ENCODE measurements around the gene SLC9A9. TPM values are rescaled to one million over a fixed set of nuclear protein-coding genes. Genes with fewer than 3 reads are reported as not detected.

Gene SLC9A9
- total RNA-seq, 1 experiment from 2014 or later = 0.45 TPM

DNA sequence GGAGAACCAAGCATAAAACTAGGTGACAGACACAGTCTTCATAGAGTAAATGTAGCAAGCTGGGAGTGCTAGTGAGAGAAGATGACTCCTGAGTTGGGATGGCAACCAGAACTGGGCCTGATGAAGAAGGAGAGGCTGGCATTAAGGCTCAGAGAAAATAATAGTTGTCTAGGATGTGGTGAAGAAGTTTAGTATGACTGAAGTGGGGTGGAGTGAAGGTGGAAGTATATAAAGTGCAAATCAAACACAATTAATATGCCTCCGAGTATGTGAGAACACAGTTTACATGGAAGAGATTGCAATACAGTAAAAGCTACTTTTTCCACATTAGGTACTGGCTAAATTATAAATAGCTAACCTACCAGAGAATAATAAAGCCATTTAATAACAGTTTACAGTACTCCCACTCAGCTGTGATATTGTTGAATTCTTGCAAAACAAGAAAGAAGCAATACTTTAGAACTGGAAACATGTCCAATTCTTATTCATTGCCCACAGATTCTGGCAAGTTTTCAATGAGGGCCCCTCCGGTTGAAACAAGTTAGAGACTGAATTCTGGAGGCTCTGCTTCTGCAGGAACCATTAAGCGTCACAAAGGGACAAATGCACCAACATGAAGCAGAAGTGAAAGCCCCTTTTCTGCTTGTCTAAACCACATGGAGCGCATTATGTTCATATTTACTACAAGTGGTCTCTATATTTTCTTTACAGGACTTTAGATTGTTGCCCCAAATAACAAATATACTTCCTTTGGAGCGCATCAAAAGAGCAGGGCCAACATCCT, 243.7 kb downstream of the SLC9A9 start:
- in situ Hi-C loops (cut with HindIII; ENCODE audit: low pct_unique_long_range_greater_than_20kb, low sequenced_read_pairs) = no loop called here
- DNase-seq (ENCODE audit: low read depth, low spot score) = no peak

GRCh38 chr3:143603774-143604173, 244.5 kb downstream of the SLC9A9 start:
- in situ Hi-C loops (cut with HindIII; ENCODE audit: low pct_unique_long_range_greater_than_20kb, low sequenced_read_pairs) = no loop called here
- DNase-seq (ENCODE audit: low read depth, low spot score) = no peak

DNA sequence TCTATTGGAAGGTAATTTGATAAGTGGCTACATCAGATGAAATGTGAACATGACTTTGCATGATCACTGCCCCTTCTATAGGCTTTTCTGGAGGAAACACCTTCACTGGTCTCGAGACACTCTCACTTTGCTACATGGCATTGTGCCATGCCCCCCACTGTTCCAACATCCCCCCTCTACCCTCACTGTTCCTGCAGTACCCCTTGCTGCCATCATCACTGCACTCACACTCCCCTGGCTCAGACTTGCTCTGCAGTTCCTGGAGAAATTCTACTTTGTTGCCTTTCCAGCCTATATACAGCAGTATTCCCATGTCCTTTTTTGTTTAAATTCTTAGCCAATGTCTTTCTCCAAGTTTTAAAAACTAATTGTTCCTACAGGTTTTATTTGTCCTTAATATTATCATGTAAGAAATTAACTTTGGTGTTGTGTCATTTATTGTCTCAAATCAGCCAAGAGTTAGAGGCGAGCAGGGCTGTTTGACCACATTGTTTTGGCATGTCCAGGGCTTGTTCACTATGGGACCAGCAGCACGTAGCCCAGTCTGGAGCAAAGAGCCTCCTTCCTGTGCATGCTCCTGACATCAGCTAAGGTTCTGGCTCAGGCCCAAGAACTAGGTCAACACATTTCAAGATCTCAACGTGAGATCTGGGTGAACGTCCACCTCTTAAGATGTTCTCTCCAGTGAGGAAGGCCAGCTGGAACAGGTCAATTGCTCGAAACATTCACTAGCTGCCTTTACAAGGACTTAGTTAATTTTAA, 246.4 kb downstream of the SLC9A9 start:
- in situ Hi-C loops (cut with HindIII; ENCODE audit: low pct_unique_long_range_greater_than_20kb, low sequenced_read_pairs) = no loop called here
- DNase-seq (ENCODE audit: low read depth, low spot score) = no peak

DNA sequence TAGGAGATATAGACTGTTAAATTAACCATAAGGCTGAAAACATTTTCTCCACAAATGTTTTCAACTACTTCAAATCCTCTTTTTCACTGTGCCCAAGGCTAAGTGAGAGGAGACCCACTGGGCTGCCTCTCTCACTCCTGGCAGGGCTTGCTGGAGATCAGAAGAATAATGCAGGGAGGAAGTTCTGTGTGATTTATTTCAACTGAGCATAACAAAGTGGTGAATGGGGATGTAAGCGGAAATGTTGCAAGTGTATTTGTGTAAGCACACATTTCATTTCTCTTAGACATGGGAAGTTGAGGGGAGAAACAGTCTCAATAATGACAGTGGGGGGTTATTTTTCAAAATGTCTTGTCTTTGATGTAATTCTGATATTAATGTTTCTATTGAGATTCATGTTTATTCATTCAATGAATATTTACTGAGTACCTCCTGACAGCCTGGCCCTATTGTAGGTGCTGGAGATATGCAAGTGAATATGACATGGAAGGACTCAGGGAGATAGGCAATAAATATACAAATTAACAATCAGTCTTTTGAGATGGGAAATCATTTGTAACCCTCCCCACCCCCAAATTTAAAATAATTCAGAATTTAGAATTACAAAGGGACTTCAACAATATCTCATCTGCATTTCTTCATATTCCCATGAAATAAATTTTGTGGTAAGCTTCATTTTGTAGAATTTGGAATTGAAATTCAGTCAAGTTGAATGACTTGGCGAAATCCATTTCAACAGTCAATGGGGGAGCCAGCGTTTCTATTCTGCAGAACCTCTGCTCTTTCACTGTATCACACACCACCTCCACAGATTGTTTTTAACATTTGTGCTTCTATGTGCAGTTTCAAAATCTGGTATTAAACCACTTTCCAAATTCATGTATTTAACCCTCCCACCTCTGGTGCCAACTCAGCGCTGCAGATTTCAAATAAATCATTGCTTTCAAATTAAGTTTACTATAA, 247.2 kb downstream of the SLC9A9 start:
- no peak for DNase-seq (ENCODE audit: low read depth, low spot score)
- in situ Hi-C loops (cut with HindIII; ENCODE audit: low pct_unique_long_range_greater_than_20kb, low sequenced_read_pairs) = no loop called here

GRCh38 chr3:143597774-143598652, 250.3 kb downstream of the SLC9A9 start:
- DNase-seq (ENCODE audit: low read depth, low spot score) = no peak
- in situ Hi-C loops (cut with HindIII; ENCODE audit: low pct_unique_long_range_greater_than_20kb, low sequenced_read_pairs) = no loop called here

- DNase-seq (ENCODE audit: low read depth, low spot score) = no peak
- in situ Hi-C loops (cut with HindIII; ENCODE audit: low pct_unique_long_range_greater_than_20kb, low sequenced_read_pairs) = no loop called here
These were observed 251.2 kb downstream of the SLC9A9 start for GRCh38 chr3:143596957-143597642.

- DNase-seq (ENCODE audit: low read depth, low spot score) = no peak
- in situ Hi-C loops (cut with HindIII; ENCODE audit: low pct_unique_long_range_greater_than_20kb, low sequenced_read_pairs) = no loop called here
These were observed 252.7 kb downstream of the SLC9A9 start for GRCh38 chr3:143595456-143596077.

DNA sequence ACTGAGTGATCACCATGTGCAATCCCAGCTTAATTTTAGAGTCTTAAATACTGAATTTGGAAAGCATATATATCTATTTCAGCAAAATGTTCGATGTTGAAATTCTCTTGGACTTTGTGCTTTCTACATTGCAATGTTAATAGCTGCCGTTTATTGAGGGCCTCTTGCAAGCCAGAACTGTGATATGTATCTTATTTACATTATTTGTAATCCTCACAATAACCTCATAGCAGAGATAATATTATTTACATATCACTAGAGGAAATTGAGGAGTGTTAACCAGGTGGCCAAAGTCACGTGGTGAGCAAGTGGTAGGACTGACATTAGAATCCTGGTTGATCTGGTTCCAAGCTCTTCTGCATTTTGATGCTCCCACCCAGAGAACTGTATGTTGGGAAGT, 254.1 kb downstream of the SLC9A9 start:
- in situ Hi-C loops (cut with HindIII; ENCODE audit: low pct_unique_long_range_greater_than_20kb, low sequenced_read_pairs) = no loop called here

DNA sequence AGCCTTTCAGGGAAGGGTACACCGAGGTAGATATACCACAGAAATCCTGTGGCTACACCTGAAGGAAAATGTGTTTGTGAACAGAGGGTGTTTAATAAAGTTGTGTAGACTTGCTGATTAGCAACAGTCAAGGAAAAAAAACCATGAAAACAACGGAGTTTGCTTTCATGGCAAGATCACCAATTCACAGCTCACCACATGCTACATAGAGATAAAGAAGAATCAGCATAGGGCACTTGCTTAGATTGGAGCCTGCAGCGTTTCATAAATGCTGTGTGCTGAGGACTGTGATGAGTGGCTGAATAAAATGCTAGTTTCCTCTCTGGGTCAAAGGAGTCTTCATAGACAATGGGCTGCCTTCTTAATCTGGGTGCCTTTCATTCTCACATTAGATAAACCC, 257.6 kb downstream of the SLC9A9 start:
- no peak for DNase-seq (ENCODE audit: low read depth, low spot score)
- in situ Hi-C loops (cut with HindIII; ENCODE audit: low pct_unique_long_range_greater_than_20kb, low sequenced_read_pairs) = no loop called here

More for the DNA sequence above, 254.1 kb downstream of the SLC9A9 start:
- DNase-seq (ENCODE audit: low read depth, low spot score) = no peak

GRCh38 chr3:143586576-143586975, 261.7 kb downstream of the SLC9A9 start:
- no peak for DNase-seq (ENCODE audit: low read depth, low spot score)
- in situ Hi-C loops (cut with HindIII; ENCODE audit: low pct_unique_long_range_greater_than_20kb, low sequenced_read_pairs) = no loop called here

- no peak for DNase-seq (ENCODE audit: low read depth, low spot score)
- in situ Hi-C loops (cut with HindIII; ENCODE audit: low pct_unique_long_range_greater_than_20kb, low sequenced_read_pairs) = no loop called here
These were observed 262.4 kb downstream of the SLC9A9 start for GRCh38 chr3:143585720-143586456.

DNA sequence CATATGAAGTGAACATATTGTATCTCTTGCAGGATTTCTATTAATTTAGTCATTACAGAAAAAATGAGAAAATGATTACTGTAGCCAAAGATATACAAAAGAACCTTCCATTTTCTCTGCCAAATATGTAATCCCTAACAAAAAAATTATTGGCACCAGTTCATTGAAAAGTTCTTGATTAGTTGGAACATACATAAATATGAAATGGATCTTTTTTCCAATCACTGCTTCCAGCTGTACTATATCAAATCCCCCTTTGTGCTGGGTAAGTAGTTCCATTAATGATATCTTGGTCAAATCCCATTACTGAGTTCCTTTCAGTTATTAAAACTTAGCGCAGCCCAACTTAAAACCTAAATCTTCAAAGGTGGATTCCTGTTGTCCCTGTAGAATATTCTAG, 263.8 kb downstream of the SLC9A9 start:
- in situ Hi-C loops (cut with HindIII; ENCODE audit: low pct_unique_long_range_greater_than_20kb, low sequenced_read_pairs) = no loop called here
- DNase-seq (ENCODE audit: low read depth, low spot score) = no peak

- in situ Hi-C loops (cut with HindIII; ENCODE audit: low pct_unique_long_range_greater_than_20kb, low sequenced_read_pairs) = no loop called here
- no peak for DNase-seq (ENCODE audit: low read depth, low spot score)
These were observed 266.1 kb downstream of the SLC9A9 start for GRCh38 chr3:143581972-143582722.

DNA sequence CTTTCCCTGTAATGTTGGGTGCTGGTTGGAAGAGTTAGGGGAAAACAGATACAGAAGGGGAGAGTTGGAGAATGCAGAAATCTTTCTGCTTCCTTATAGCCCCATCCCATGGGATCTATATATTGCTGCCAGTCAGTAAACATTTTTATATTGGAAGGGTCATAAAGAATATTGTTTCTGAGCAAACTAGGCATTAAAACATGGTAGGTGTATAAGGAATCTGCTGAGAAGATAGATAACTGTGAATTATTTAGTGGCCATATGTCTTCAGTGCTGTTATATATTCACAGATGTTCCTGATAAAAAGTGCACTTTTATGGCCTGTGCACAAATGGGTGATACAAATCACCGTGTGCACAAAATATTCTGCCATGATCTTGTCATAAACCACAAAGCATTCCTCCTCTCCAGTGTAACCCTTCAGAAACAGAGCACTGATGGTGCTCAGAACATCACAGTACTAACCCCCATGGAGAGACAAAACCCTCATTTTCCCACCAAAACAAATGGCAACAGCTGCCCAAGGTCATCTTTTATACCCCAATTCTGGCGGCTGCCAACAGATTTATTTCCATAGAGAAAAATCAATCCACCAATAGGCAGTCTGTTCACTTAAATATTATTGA, 269.3 kb downstream of the SLC9A9 start:
- no peak for DNase-seq (ENCODE audit: low read depth, low spot score)
- in situ Hi-C loops (cut with HindIII; ENCODE audit: low pct_unique_long_range_greater_than_20kb, low sequenced_read_pairs) = no loop called here
